Right atrium auricular region (tissue), 2 donors: ENCODE results near the gene PLEKHH2. TPM values are rescaled to one million over a fixed set of nuclear protein-coding genes. Genes with fewer than 3 reads are reported as not detected.

Experiments
- DNase-seq: peaks from one replicate; pipeline ENCODE4 v3.0.0-alpha.2; 2019; ENCODE audit warnings: low spot score
- H3K27ac ChIP-seq, 2 donors: fragments of 200-600 bp; sonication (generic); 1 replicate in 1 of 2; 2 replicates in 1 of 2; pipeline ENCODE4 v1.5.1; 2016 to 2019
- H3K27me3 ChIP-seq, 2 donors: fragments of 200-600 bp; sonication (generic); one replicate each; pipeline versions ENCODE4 v1.5.1 to v1.6.0; 2017 to 2019
- H3K36me3 ChIP-seq: fragments of 200-600 bp; sonication (generic); one replicate; pipeline ENCODE4 v1.5.1; 2016
- H3K4me1 ChIP-seq, 2 donors: fragments of 200-600 bp; sonication (generic); one replicate each; pipeline versions ENCODE4 v1.5.1 to v1.6.0; 2017 to 2019
- H3K4me3 ChIP-seq, 2 donors: fragments of 200-600 bp; sonication (generic); 1 replicate in 1 of 2; 2 replicates in 1 of 2; pipeline ENCODE4 v1.5.1; 2017 to 2019; ENCODE audit warnings: mild to moderate bottlenecking in 1 of 2, moderate library complexity in 1 of 2
- H3K9me3 ChIP-seq, 2 donors: fragments of 200-600 bp; sonication (generic); one replicate each; pipeline ENCODE4 v1.5.1; 2019
- total RNA-seq, 2 donors: library from RNA; depleted of rRNA; stranded (reverse); fragments of >200 nt; gene quantifications; one replicate each; pipeline ENCODE4 v1.1.0, GENCODE V29; 2016
- TF ChIP-seq, protein P1 (sequence below), 2 donors: fragments of 200-600 bp; sonication (generic); IDR thresholded peaks; one replicate each; pipeline ENCODE4 v1.5.1; 2019; ENCODE audit warnings: antibody characterized with exemption in 2 of 2

PLEKHH2 gene
- total RNA-seq, 2 donors from 2014 or later: 4.7 to 4.8 TPM

DNA sequence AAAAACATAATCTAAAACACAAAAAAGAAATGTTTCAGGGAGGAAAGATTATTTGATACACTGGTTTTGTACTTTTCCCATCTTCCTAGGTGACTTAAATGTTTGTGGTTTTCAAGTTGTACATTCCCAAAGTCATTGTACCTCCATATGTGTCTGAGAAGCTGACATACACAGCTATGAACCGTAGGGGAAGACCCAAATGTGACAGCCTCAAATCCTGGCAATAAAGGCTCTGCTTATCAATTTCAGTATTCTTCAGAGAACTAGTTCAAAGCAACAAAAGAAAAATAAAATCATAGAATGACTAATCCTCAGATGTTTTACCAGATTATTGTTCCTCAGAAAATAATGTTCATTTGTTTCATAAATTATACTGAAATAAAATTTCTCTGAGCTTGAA, 139.3 kb downstream of the PLEKHH2 start:
- no peak overlapping the region for H3K27ac ChIP-seq
- TF ChIP-seq, protein P1, sequence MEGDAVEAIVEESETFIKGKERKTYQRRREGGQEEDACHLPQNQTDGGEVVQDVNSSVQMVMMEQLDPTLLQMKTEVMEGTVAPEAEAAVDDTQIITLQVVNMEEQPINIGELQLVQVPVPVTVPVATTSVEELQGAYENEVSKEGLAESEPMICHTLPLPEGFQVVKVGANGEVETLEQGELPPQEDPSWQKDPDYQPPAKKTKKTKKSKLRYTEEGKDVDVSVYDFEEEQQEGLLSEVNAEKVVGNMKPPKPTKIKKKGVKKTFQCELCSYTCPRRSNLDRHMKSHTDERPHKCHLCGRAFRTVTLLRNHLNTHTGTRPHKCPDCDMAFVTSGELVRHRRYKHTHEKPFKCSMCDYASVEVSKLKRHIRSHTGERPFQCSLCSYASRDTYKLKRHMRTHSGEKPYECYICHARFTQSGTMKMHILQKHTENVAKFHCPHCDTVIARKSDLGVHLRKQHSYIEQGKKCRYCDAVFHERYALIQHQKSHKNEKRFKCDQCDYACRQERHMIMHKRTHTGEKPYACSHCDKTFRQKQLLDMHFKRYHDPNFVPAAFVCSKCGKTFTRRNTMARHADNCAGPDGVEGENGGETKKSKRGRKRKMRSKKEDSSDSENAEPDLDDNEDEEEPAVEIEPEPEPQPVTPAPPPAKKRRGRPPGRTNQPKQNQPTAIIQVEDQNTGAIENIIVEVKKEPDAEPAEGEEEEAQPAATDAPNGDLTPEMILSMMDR (IDR thresholded peaks at IDR 0.05): no peak
- DNase-seq: no peak
- H3K27me3 ChIP-seq: no peaks in the 10 kb centered on the region
- H3K9me3 ChIP-seq: no peaks in the 10 kb centered on the region
- H3K36me3 ChIP-seq: no peaks in the 10 kb centered on the region
- H3K4me3 ChIP-seq: no peak overlapping the region
- H3K4me1 ChIP-seq: no peaks in the 10 kb centered on the region

DNA sequence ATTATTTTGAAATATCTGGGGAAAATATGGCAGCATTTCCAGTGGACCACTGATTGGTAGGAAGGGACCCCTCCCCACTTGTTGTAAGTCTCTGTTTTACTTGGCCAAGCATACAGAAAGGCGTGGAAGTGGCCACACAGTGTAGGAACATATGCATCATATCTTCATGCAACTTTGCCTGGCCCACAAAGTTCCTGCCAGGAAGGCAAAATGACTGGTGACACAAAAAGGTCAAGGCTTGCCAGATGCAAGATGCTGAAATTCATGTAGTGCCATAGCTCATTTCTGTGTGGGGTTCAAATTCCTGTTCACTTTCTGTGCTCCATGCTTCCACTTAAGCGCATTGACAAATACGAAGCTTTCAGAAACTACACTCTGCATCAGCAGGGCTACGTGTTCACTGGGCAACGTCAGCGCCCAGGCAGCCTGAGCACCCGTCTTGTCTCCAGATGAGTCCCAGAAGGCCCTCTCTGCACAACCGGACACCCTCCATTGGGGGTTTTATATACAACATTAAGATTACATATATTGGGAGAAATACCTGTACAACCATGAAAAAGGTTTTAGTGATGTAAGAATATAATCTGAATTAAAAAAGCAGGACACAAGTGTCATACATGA, 140.4 kb downstream of the PLEKHH2 start:
- Histone ChIP-seq H3K36me3 (no peaks in the 10 kb centered on the region), H3K4me1 (no peaks in the 10 kb centered on the region), H3K9me3 (no peaks in the 10 kb centered on the region), H3K4me3 (no peak overlapping the region), H3K27me3 (no peaks in the 10 kb centered on the region), H3K27ac (no peak overlapping the region)
- DNase-seq: no peak
- TF ChIP-seq, protein P1 (IDR thresholded peaks at IDR 0.05): no peak

DNA sequence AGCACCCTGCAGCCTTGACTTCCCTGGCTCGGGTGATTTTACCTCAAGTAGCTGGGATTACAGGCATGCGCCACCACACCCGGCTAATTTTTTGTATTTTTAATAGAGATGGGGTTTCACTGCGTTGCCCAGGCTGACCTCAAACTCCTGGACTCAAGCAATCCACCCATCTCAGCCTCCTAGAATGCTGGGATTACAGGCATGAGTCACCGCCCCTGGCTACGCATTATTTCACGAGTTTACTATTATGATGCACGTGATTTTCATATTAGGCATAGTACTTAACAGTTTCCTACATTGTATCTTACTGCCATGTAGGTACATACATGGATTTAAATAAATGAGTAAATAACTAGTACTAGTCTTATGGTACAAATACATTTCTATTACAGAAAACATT, 141.2 kb downstream of the PLEKHH2 start:
- H3K4me3 ChIP-seq: no peak overlapping the region
- TF ChIP-seq, protein P1 (IDR thresholded peaks at IDR 0.05): no peak
- no peaks in the 10 kb centered on the region for H3K9me3 ChIP-seq
- no peak for DNase-seq
- no peaks in the 10 kb centered on the region for H3K36me3 ChIP-seq
- no peaks in the 10 kb centered on the region for H3K27me3 ChIP-seq
- no peaks in the 10 kb centered on the region for H3K4me1 ChIP-seq
- no peak overlapping the region for H3K27ac ChIP-seq

DNA sequence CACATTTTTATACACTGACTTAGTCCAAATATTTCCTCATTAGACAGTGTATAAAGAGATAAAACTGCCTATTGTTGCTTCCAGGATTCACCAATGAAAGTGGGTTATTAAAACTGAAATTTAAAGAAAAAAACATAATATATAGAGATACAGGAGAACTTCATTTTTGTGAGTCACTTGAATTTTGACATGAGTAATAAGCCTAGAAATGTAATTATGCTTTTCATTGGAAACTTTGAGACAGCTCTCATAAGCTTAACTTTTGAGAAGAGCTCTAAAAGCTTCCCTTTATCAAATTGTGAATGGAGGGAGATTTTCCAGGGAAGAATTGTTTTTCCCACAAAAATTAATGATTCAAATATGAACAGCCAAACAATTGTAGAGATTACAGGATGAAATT, 150.8 kb downstream of the PLEKHH2 start:
- no peaks in the 10 kb centered on the region for H3K9me3 ChIP-seq
- TF ChIP-seq, protein P1 (IDR thresholded peaks at IDR 0.05): no peak
- peaks cover 24% of the 10 kb centered on the region for H3K36me3 ChIP-seq
- H3K27ac ChIP-seq: no peak overlapping the region
- H3K4me3 ChIP-seq: no peak overlapping the region
- no peaks in the 10 kb centered on the region for H3K4me1 ChIP-seq
- DNase-seq: no peak
- no peaks in the 10 kb centered on the region for H3K27me3 ChIP-seq

DNA sequence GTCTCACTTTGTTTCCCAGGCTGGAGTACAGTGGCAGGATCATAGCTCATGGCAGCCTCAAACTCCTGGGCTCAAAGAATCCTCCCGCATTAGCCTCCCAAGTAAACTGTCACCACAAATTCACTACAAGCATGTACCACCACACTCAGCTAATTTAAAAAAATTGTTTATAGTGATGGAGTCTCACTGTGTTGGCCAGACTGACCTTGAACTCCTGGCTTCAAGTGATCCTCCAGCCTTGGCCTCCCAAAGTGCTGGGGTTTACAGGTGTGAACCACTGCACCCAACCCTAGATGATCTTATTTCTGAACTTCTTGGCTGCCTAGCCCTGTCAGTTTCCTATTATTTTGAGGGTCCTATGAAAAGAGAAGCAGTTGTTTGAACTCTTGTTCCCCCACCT, 151.6 kb downstream of the PLEKHH2 start:
- no peak for DNase-seq
- no peak overlapping the region for H3K4me3 ChIP-seq
- TF ChIP-seq, protein P1 (IDR thresholded peaks at IDR 0.05): no peak
- H3K27ac ChIP-seq: no peak overlapping the region
- H3K9me3 ChIP-seq: no peaks in the 10 kb centered on the region
- H3K36me3 ChIP-seq: peaks cover 21% of the 10 kb centered on the region
- no peaks in the 10 kb centered on the region for H3K4me1 ChIP-seq
- no peaks in the 10 kb centered on the region for H3K27me3 ChIP-seq

DNA sequence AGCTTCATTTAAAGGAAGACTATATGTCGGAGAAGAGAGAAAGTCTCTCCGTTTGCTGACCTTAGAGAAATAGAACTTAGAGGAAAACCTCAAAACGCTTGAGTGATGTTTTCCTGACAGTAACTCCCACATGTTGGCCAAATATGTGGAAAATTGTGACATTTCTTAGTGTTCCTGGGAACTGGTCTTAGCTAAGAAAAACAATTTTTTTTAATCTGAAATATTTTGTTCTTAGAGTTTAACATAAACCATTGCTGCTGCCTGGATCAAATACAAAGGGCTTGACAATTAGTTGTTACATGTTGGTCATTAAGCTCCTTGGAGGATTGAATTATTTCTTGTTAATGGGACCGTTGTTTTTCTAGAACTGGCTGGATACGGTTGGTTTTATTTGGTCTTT, 153.1 kb downstream of the PLEKHH2 start:
- Histone ChIP-seq H3K27me3 (no peaks in the 10 kb centered on the region), H3K27ac (peak overlapping the region in 1 of 2 donors; percentile 28), H3K36me3 (peaks cover 12% of the 10 kb centered on the region), H3K4me1 (no peaks in the 10 kb centered on the region), H3K9me3 (no peaks in the 10 kb centered on the region), H3K4me3 (no peak overlapping the region)
- DNase-seq: no peak
- TF ChIP-seq, protein P1 (IDR thresholded peaks at IDR 0.05): no peak
